Effector memory CD8-positive, alpha-beta T cell (primary cell): Measurements from ENCODE around the gene SLC13A4.
"Not testable (repeated sequence)": the region's sequence is repeated elsewhere in the genome, so short reads cannot be mapped to it uniquely, and the experiment has no call there.

ENCODE experiments used
- ATAC-seq: fragments of 150-1000 bp; cut with Tn5 transposase; replicated peaks from 2 replicates; pipeline ENCODE4 v1.10.0; 2021; ENCODE audit warnings: mild to moderate bottlenecking, moderate library complexity
- DNase-seq, 3 experiments: peaks; one replicate each; pipeline ENCODE4 v3.0.0; 2021
- H3K27ac Mint-ChIP-seq, 2 donors: one replicate each; pipeline ENCODE4 v1.8.0; 2022; ENCODE audit warnings: mild to moderate bottlenecking in 2 of 2, mixed read lengths in 2 of 2, moderate library complexity in 2 of 2
- H3K27me3 Mint-ChIP-seq, 2 donors: one replicate each; pipeline ENCODE4 v1.8.0; 2022; ENCODE audit warnings: mixed read lengths in 2 of 2
- H3K36me3 Mint-ChIP-seq: one replicate; pipeline ENCODE4 v1.8.0; 2022; ENCODE audit warnings: mild to moderate bottlenecking, moderate library complexity, mixed read lengths; ENCODE audit not compliant: insufficient read depth
- H3K4me1 Mint-ChIP-seq, 2 donors: one replicate each; pipeline ENCODE4 v1.8.0; 2022; ENCODE audit warnings: low read depth in 2 of 2, mixed read lengths in 2 of 2
- H3K4me3 Mint-ChIP-seq, 2 donors: one replicate each; pipeline ENCODE4 v1.8.0; 2022; ENCODE audit warnings: mild to moderate bottlenecking in 2 of 2, mixed read lengths in 2 of 2, moderate library complexity in 2 of 2
- H3K9me3 Mint-ChIP-seq, 2 donors: one replicate each; pipeline ENCODE4 v1.8.0; 2022; ENCODE audit warnings: mixed read lengths in 2 of 2

The SLC13A4 gene

DNA sequence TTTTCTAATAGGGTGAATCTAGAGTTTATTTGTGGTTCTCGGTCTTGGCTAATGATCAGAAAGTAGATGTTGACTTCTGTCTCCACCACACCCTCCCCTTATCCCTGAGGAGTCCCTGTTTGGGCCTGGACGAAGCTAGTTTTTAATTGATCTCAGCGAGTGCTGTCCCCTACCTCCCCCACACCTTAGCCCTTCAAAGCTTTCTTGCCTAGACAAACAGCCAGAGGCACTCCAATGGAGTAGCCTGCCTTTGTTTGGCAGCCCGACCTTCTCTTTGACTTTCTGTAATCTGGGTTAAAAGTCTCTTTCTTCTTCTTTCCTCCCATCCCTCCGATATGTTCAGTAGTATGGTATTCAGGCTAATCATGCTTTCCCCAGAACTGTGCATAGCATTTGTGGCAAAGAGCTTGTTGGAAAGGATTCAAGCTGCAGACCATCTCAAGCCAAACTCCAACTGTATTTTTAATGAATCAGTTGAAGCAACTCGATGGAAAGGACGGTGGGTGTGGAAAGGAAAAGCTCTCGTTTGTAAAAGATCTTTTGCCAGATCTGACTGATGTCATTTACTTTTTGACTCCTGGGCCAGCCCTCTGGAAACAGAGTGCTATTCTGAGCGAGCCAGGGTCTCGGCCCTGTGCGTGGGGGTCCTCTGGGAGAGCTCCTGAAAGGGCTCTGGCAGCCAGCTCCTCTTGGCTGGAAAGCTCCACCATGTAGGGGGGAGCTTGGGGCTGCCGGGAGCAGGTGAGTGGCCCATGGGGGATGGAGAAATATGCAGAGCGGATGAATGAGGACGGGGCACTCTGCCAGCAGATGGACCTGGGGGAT is 16.1 kb upstream of the SLC13A4 start:
- ATAC-seq: no peak
- Mint-ChIP-seq H3K36me3 (no peaks in the 10 kb centered on the region), H3K4me1 (no peaks in the 10 kb centered on the region), H3K27ac (no peak overlapping the region), H3K4me3 (no peak overlapping the region), H3K27me3 (peaks cover 9 to 43% of the 10 kb centered on the region in 2 donors), H3K9me3 (no peaks in the 10 kb centered on the region)
- DNase-seq: no peak

DNA sequence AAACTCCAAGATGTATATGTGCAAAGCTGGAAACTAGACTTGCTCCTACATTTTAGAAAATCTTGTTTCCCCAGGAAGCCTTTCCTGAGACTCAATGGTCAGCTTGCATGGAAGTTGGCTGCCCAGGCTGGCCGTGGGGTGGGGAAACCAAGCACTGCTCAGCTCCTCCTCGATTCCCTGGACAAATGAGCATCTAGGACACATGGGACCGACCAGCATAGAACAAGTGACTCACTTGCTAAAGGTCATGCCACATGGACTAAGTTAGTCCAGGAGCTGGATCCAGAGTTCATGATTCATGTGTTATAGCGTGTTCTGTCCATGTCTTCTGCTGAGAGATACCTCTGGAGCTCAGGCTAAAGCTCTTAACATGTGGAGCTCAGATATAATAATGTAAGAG is 14.4 kb upstream of the SLC13A4 start:
- DNase-seq (no peak), ATAC-seq (no peak)
- peaks cover 21 to 39% of the 10 kb centered on the region in 2 donors for H3K27me3 Mint-ChIP-seq
- H3K4me3 Mint-ChIP-seq: no peak overlapping the region
- no peaks in the 10 kb centered on the region for H3K4me1 Mint-ChIP-seq
- no peak overlapping the region for H3K27ac Mint-ChIP-seq
- H3K36me3 Mint-ChIP-seq: no peaks in the 10 kb centered on the region
- no peaks in the 10 kb centered on the region for H3K9me3 Mint-ChIP-seq

- H3K27ac Mint-ChIP-seq: no peak overlapping the region
- no peak for ATAC-seq
Observed at GRCh38 chr7:135741905-135742304, 13.9 kb upstream of the SLC13A4 start.

GRCh38 chr7:135740889-135741288 is 12.9 kb upstream of the SLC13A4 start:
- DNase-seq (no peak), ATAC-seq (no peak)
- H3K27me3 Mint-ChIP-seq: peaks cover 32 to 50% of the 10 kb centered on the region in 2 donors
- H3K27ac Mint-ChIP-seq: no peak overlapping the region
- no peaks in the 10 kb centered on the region for H3K4me1 Mint-ChIP-seq
- H3K9me3 Mint-ChIP-seq: no peaks in the 10 kb centered on the region
- H3K4me3 Mint-ChIP-seq: no peak overlapping the region
- H3K36me3 Mint-ChIP-seq: no peaks in the 10 kb centered on the region

More at GRCh38 chr7:135741905-135742304, 13.9 kb upstream of the SLC13A4 start:
- Mint-ChIP-seq H3K4me1 (no peaks in the 10 kb centered on the region), H3K9me3 (no peaks in the 10 kb centered on the region), H3K36me3 (no peaks in the 10 kb centered on the region), H3K27me3 (peaks cover 22 to 40% of the 10 kb centered on the region in 2 donors), H3K4me3 (no peak overlapping the region)
- no peak for DNase-seq

GRCh38 chr7:135737306-135737647 is 9.3 kb upstream of the SLC13A4 start:
- peaks cover 34 to 46% of the 10 kb centered on the region in 2 donors for H3K27me3 Mint-ChIP-seq
- not testable (repeated sequence) for H3K4me1 Mint-ChIP-seq, H3K9me3 Mint-ChIP-seq, ATAC-seq, H3K27ac Mint-ChIP-seq, H3K36me3 Mint-ChIP-seq, DNase-seq, H3K4me3 Mint-ChIP-seq

DNA sequence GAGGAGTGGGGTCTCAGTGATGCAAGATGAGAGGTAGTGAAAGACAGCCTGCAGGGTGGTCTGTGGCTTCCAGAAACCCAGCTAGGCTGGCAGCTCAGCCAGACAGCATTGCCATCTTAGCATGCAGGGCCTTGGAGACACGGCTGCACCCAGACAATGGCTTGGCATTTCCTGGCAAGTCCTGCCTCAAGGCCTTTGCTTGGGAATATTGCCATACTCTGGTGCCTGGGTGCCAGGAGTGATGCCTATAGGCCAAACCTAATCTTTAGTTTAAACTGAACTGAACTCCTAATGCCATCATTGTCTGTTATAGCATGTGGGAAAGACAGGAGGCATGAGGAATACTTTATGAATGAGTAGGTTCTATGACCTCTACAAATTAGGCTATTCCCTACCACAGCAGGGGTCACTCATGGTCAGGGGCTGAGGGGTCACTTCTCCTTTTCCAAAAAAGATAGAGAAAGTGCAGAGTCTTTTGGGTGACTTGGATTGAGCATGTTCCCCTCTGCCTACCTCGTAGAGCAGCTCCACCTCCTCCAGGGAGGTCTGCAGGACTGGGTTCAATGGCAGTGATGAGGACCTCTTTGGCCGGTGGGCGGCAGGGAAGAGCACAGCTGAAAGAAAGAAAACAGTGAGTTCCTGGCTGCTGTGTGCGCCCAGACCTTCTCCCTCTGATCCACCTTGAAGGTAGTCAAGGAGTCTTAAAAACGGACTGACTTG is 8.8 kb upstream of the SLC13A4 start:
- Mint-ChIP-seq H3K4me3 (no peak overlapping the region), H3K27me3 (peaks cover 34 to 41% of the 10 kb centered on the region in 2 donors)
- no peak for ATAC-seq

GRCh38 chr7:135734343-135734689 is 6.3 kb upstream of the SLC13A4 start:
- no peak for DNase-seq
- no peaks in the 10 kb centered on the region for H3K36me3 Mint-ChIP-seq

More for the DNA sequence above, 8.8 kb upstream of the SLC13A4 start:
- Mint-ChIP-seq H3K9me3 (no peaks in the 10 kb centered on the region), H3K27ac (no peak overlapping the region), H3K4me1 (no peaks in the 10 kb centered on the region), H3K36me3 (no peaks in the 10 kb centered on the region)
- DNase-seq: no peak

DNA sequence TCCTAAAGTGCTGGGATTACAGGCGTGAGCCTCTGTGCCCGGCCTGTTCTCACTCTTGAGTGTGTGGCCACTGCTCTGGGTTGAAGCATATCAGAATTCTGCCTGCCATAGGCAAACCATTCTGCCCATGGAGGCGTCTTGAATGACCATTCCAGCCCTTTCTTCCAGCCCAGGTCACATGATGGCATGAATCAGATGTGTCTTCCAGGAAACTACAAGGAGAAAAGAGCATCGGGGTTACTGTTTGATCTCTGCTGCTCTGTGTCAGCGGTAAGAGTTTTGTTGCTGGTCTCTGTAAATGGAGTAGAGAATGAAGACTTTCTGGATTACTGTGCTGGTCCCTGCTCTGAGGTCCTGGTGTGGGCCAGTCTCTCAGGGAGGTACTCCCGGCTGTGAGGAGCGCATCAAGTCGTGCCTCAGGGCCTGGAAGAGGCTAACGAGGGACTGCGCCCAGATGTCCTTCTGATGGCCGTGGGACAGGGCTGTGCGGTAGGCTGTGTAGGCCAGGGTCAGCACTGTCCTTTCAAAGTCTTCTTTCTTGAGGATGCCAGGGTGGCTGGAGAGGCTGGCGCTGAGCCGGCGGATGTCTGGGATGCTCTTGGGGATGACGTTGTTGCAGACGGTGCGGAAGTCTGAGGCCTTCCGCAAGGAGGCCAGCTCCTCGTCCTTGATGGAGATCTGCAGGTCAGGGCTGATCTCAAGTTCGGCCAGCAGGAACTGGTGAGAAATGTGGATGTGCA is 5.8 kb upstream of the SLC13A4 start:
- Mint-ChIP-seq H3K4me3 (no peak overlapping the region), H3K4me1 (no peaks in the 10 kb centered on the region), H3K27me3 (peaks cover 30 to 34% of the 10 kb centered on the region in 2 donors), H3K27ac (no peak overlapping the region), H3K36me3 (no peaks in the 10 kb centered on the region), H3K9me3 (no peaks in the 10 kb centered on the region)
- ATAC-seq (no peak), DNase-seq (no peak)

More at GRCh38 chr7:135734343-135734689, 6.3 kb upstream of the SLC13A4 start:
- Mint-ChIP-seq H3K9me3 (no peaks in the 10 kb centered on the region), H3K4me3 (no peak overlapping the region), H3K4me1 (no peaks in the 10 kb centered on the region), H3K27me3 (peaks cover 30 to 34% of the 10 kb centered on the region in 2 donors), H3K27ac (no peak overlapping the region)
- no peak for ATAC-seq

- no peak for DNase-seq
- Mint-ChIP-seq H3K36me3 (no peaks in the 10 kb centered on the region), H3K27ac (no peak overlapping the region), H3K9me3 (no peaks in the 10 kb centered on the region), H3K4me3 (no peak overlapping the region), H3K4me1 (no peaks in the 10 kb centered on the region), H3K27me3 (peaks cover 28 to 35% of the 10 kb centered on the region in 2 donors)
- no peak for ATAC-seq
Observed at GRCh38 chr7:135731131-135731530, 3.1 kb upstream of the SLC13A4 start.

DNA sequence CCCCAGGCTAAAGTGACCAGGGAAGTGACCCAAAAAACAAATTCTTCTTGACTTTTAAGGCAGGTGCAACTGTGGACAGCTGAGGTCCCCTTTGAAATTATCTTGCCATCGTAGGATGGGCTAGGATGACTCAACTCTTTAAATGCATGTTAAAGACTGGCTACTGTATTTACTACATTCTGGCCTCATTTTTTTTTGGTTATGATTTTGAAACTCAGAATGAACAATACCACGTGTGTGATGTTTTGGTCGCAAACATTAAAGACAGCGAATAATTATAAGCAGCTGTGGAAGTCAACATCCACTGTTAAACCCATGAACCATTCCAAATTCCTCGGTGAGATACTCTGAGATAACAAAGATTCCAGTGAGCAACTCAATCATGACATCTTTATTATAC is 1.2 kb upstream of the SLC13A4 start:
- Mint-ChIP-seq H3K36me3 (no peaks in the 10 kb centered on the region), H3K4me3 (no peak overlapping the region), H3K9me3 (no peaks in the 10 kb centered on the region), H3K4me1 (no peaks in the 10 kb centered on the region), H3K27ac (no peak overlapping the region), H3K27me3 (peaks cover 26 to 33% of the 10 kb centered on the region in 2 donors)
- ATAC-seq: no peak
- DNase-seq: no peak

- Mint-ChIP-seq H3K4me3 (no peak overlapping the region), H3K27me3 (peaks cover 34 to 48% of the 10 kb centered on the region in 2 donors), H3K4me1 (no peaks in the 10 kb centered on the region), H3K9me3 (no peaks in the 10 kb centered on the region), H3K27ac (no peak overlapping the region), H3K36me3 (no peaks in the 10 kb centered on the region)
- DNase-seq: no peak
- ATAC-seq: no peak
Observed at GRCh38 chr7:135726911-135727673, 894 bp downstream of the SLC13A4 start.

DNA sequence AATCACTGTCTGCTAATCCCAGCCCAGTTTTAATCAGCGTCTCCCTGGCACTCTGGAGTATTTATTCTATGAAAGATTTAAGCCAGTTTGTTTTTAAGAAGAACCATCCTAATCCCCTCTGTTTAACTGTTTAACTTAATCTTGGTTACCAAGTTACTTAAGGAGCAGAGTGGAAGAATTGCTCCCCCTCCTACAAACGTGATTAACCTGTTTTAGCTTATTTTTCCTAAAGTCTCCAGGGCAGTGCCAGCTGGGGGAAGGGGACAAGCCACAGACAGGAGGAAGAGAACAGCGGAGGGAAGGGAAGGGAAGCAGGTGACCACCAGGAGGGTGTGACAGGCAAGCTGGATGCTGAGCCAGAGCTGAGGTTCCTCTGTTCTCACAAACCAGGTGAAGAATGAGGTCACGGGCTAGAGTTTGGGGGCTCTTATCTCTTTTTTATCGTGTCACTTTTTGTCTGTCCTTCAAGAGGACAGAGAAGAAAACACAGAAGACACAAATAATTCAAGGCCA is 1.7 kb downstream of the SLC13A4 start:
- H3K36me3 Mint-ChIP-seq: no peaks in the 10 kb centered on the region
- H3K4me3 Mint-ChIP-seq: no peak overlapping the region
- no peaks in the 10 kb centered on the region for H3K4me1 Mint-ChIP-seq
- ATAC-seq (no peak), DNase-seq (no peak)
- H3K27ac Mint-ChIP-seq: no peak overlapping the region
- H3K9me3 Mint-ChIP-seq: no peaks in the 10 kb centered on the region
- peaks cover 41 to 56% of the 10 kb centered on the region in 2 donors for H3K27me3 Mint-ChIP-seq

DNA sequence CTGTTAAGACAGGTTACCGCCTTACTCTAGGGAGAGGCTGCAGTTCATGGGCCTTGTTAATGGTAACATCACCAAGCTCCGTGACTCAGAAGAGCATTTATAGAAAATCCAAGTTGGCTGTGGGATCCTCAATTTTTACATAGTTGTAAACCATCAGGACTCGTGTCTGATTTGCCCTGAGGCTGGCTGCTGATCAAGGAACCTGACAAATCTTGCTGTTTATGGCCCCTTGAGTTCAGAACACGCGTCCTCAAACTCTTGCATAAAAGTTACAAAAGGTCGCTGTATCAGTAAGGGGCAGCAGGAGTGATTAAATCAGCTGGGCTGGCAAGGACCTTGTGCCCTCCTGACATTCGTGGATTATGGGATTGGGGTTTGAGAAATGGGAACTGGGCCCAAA is 4.6 kb downstream of the SLC13A4 start:
- H3K4me1 Mint-ChIP-seq: no peaks in the 10 kb centered on the region
- H3K36me3 Mint-ChIP-seq: no peaks in the 10 kb centered on the region
- no peak for ATAC-seq
- H3K9me3 Mint-ChIP-seq: no peaks in the 10 kb centered on the region
- H3K4me3 Mint-ChIP-seq: no peak overlapping the region
- H3K27ac Mint-ChIP-seq: no peak overlapping the region
- DNase-seq: no peak
- peaks cover 68 to 81% of the 10 kb centered on the region in 2 donors for H3K27me3 Mint-ChIP-seq
